K562 (cell line): ENCODE results near the gene SPATS2L. TPM values are rescaled to one million over a fixed set of nuclear protein-coding genes. Genes with fewer than 3 reads are reported as not detected.

Experiments used
- ATAC-seq: fragments of 200-7000 bp; cut with Tn5 transposase; 3 replicates; pipeline ENCODE4 v1.9.1; 2020; ENCODE audit warnings: moderate library complexity
- BruUV-seq: library from RNA; stranded (reverse); fragments of 400-500 nt; replicated peaks from 2 replicates; lab custom pipeline; 2021; lab: Mats Ljungman, UMichigan
- CTCF ChIA-PET: fragments of 300-600 bp; formaldehyde crosslinking; extraction: SDS; loops from one replicate; lab custom pipeline; 2021; ENCODE audit warnings: low intra/inter-chr PET ratio; lab: Yijun Ruan, JAX
- POLR2A ChIA-PET: fragments of 300-600, 350-650 bp; sonication (Branson Sonifier 250); formaldehyde crosslinking; extraction: SDS; loops from one replicate; lab custom pipeline; 2021; ENCODE audit warnings: antibody characterized with exemption, inconsistent platforms; lab: Yijun Ruan, JAX
- DNase-seq, 4 experiments: peaks; one replicate each; pipeline versions ENCODE4 v3.0.0 to v3.0.0-alpha.2; 2011 to 2018; ENCODE audit warnings: low spot score in 3 of 4, mixed read lengths in 3 of 4; ENCODE audit errors: extremely low read depth in 1 of 4
- FAIRE-seq: peaks from 2 replicates; lab custom pipeline; 2011; peaks lifted over from hg19 to GRCh38; lab: Jason Lieb, UNC
- H2AFZ ChIP-seq: 2 replicates; pipeline ENCODE4 v1.6.0; 2011; ENCODE audit warnings: low read depth, low read length, control low read depth, inconsistent platforms
- H3K27ac ChIP-seq: fragments of 200-600 bp; 3 replicates; pipeline ENCODE4 v1.8.0; 2011; ENCODE audit warnings: low read depth, mild to moderate bottlenecking, control low read depth, inconsistent platforms, low read length, moderate library complexity, mixed read lengths; ENCODE audit errors: extremely low read depth
- H3K27me3 ChIP-seq, 2 experiments: fragments of 300-600 bp in 1 of 2; 2 replicates in 1 of 2; 3 replicates in 1 of 2; pipeline versions ENCODE4 v1.6.0 to v1.8.0; 2011; ENCODE audit warnings: inconsistent platforms in 2 of 2, low read length in 2 of 2, mild to moderate bottlenecking in 1 of 2, mixed read lengths in 1 of 2, moderate library complexity in 1 of 2; ENCODE audit not compliant: control insufficient read depth in 2 of 2, insufficient read depth in 2 of 2
- H3K36me3 ChIP-seq: fragments of 300-600 bp; 3 replicates; pipeline ENCODE4 v1.8.0; 2011; ENCODE audit warnings: mild to moderate bottlenecking, low read length, inconsistent platforms; ENCODE audit not compliant: control insufficient read depth, insufficient read depth
- H3K4me1 ChIP-seq, 2 experiments: fragments of 200-600 bp in 1 of 2; replicated peaks in 1 of 2; 2 replicates in 1 of 2; 3 replicates in 1 of 2; pipeline versions ENCODE4 v1.5.1 to v1.8.0; 2011; ENCODE audit warnings: inconsistent platforms in 2 of 2, low read length in 2 of 2, mild to moderate bottlenecking in 1 of 2, mixed read lengths in 1 of 2, moderate library complexity in 1 of 2; ENCODE audit not compliant: control insufficient read depth in 2 of 2, insufficient read depth in 2 of 2
- H3K4me2 ChIP-seq: 2 replicates; pipeline ENCODE4 v1.6.1; 2011; ENCODE audit warnings: low read length, control low read depth, inconsistent platforms, mixed read lengths; ENCODE audit not compliant: insufficient read depth
- H3K4me3 ChIP-seq: fragments of 200-600 bp; sonication (generic), shearing (Covaris generic); 2 replicates; pipeline ENCODE4 v1.5.1; 2016; ENCODE audit warnings: control low read depth, inconsistent platforms
- H3K79me2 ChIP-seq: fragments of 200-600 bp; 3 replicates; pipeline ENCODE4 v1.8.0; 2011; ENCODE audit warnings: low read length, inconsistent platforms; ENCODE audit not compliant: control insufficient read depth, insufficient read depth
- H3K9ac ChIP-seq, 2 experiments: 2 replicates each; pipeline versions ENCODE4 v1.6.0 to v1.6.1; 2011; ENCODE audit warnings: low read depth in 2 of 2, low read length in 2 of 2, control low read depth in 1 of 2, inconsistent platforms in 1 of 2, mild to moderate bottlenecking in 1 of 2, mixed read lengths in 1 of 2; ENCODE audit not compliant: insufficient read depth in 1 of 2
- H3K9me1 ChIP-seq: one replicate; pipeline ENCODE4 v1.6.0; 2011; ENCODE audit warnings: inconsistent platforms, mild to moderate bottlenecking, low read length, moderate library complexity; ENCODE audit not compliant: control insufficient read depth, insufficient read depth
- H3K9me3 ChIP-seq: replicated peaks from 2 replicates; pipeline ENCODE4 v1.5.1; 2011; ENCODE audit warnings: low read depth, low read length, inconsistent platforms; ENCODE audit not compliant: control insufficient read depth, insufficient read depth
- H4K20me1 ChIP-seq: replicated peaks from 2 replicates; pipeline ENCODE4 v1.6.1; 2011; ENCODE audit warnings: low read length, inconsistent platforms, mixed read lengths; ENCODE audit not compliant: control insufficient read depth, insufficient read depth
- EP400 ChIP-seq: fragments of 450-650 bp; IDR thresholded peaks from 2 replicates; pipeline ENCODE4 v1.6.1; 2017; ENCODE audit warnings: antibody characterized with exemption, mild to moderate bottlenecking, moderate library complexity
- ETV1 ChIP-seq: fragments of 450-650 bp; conservative IDR thresholded peaks from 2 replicates; pipeline ENCODE4 v1.6.1; 2016; ENCODE audit warnings: missing genetic modification characterization, control low read depth, low read depth, missing compliant biosample characterization
- PHF8 ChIP-seq: fragments of 200-600 bp; sonication (generic); IDR thresholded peaks from 2 replicates; pipeline ENCODE4 v1.6.1; 2012; ENCODE audit warnings: mixed run types, mild to moderate bottlenecking, inconsistent platforms, low read length, moderate library complexity, borderline replicate concordance
- ZC3H11A ChIP-seq: IDR thresholded peaks from 2 replicates; pipeline ENCODE4 v1.6.1; 2012; ENCODE audit warnings: low read depth, low read length, improper control_type of control experiment
- WGBS: fragments of 100-300 bp; shearing (Covaris generic); methylation state at CpG from one replicate; pipeline ENCODE4 v1.1.6; 2016; ENCODE audit warnings: low coverage, mixed read lengths; ENCODE audit not compliant: insufficient coverage; ENCODE audit errors: missing lambda C conversion rate; 5-methylcytosine and 5-hydroxymethylcytosine counted together
- in situ Hi-C: fragments of 300-500 bp; cut with MboI; formaldehyde crosslinking; loops from 4 replicates; pipeline ENCODE4 v1.15.0; 2018; ENCODE audit warnings: inconsistent platforms, mixed read lengths
- intact Hi-C: fragments of 100-400 bp; cut with micrococcal nuclease; formaldehyde crosslinking; loops from 2 replicates; pipeline ENCODE4 v1.14.2; 2022
- polyA plus RNA-seq, 8 experiments: library from polyadenylated mRNA; depleted of rRNA in 4 of 8; stranded (reverse) in 5 of 8; unstranded in 3 of 8; fragments of >200 nt; fragmentation: Nextera tagmentation in 2 of 8; fragmentation: Illumina TruSeq in 1 of 8; extraction: Ambion mirVana in 2 of 8; extraction: Trizol in 1 of 8; gene quantifications; 2 replicates each; pipeline versions ENCODE4 v1.2.1 to v1.2.3, GENCODE V29; 2011 to 2014; ENCODE audit warnings: inconsistent platforms in 1 of 8, missing spikeins in 1 of 8
- total RNA-seq, 7 experiments: library from RNA; depleted of rRNA in 6 of 7; stranded (reverse); fragments of >200 nt in 6 of 7; fragmentation: Illumina TruSeq in 2 of 7; extraction: Trizol in 2 of 7; gene quantifications; 2 replicates each; pipeline versions ENCODE4 v1.2.1 to v1.2.3, GENCODE V29; 2011 to 2021; ENCODE audit warnings: low replicate concordance in 1 of 7
- TF ChIP-seq, protein P1 (sequence below): fragments of 450-650 bp; conservative IDR thresholded peaks from 2 replicates; pipeline ENCODE4 v1.6.1; 2016; ENCODE audit warnings: missing genetic modification characterization, low read depth, mild to moderate bottlenecking, control low read depth, missing compliant biosample characterization

Gene SPATS2L
- total and polyA plus RNA-seq, 9 of the 15 experiments (the other 6 are each of a cell fraction or from before 2014, with no cell fraction given), result 11.3 to 41.5 (median 24.9) TPM

DNA sequence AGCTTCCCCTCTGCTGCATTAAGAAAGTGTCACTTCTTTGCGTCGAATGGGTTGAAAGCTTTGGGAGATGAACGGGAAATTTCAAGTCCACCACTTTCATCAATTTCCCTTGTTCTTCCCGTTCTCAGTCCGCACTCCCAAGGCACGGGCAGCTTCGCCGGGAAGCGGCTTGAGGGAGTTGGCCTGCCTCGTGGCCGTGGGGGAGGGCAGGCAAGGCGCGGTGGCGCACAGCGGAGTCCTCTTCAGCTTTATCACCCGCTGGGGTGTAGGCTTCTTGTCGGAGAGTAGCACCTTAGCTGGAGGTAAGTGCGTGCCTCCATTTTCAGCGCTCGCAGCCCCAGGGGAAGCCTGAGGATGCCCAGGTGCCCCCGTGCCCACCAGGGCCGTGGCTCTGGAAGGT, 183.5 kb downstream of the SPATS2L start:
- no peak for TF ChIP-seq EP400
- no peak for TF ChIP-seq PHF8
- TF ChIP-seq, protein P1, sequence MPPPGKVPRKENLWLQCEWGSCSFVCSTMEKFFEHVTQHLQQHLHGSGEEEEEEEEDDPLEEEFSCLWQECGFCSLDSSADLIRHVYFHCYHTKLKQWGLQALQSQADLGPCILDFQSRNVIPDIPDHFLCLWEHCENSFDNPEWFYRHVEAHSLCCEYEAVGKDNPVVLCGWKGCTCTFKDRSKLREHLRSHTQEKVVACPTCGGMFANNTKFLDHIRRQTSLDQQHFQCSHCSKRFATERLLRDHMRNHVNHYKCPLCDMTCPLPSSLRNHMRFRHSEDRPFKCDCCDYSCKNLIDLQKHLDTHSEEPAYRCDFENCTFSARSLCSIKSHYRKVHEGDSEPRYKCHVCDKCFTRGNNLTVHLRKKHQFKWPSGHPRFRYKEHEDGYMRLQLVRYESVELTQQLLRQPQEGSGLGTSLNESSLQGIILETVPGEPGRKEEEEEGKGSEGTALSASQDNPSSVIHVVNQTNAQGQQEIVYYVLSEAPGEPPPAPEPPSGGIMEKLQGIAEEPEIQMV (tag), result no peak
- no peak for TF ChIP-seq ZC3H11A
- TF ChIP-seq, all 486 proteins: peak for 0
- no peak for ATAC-seq

DNA sequence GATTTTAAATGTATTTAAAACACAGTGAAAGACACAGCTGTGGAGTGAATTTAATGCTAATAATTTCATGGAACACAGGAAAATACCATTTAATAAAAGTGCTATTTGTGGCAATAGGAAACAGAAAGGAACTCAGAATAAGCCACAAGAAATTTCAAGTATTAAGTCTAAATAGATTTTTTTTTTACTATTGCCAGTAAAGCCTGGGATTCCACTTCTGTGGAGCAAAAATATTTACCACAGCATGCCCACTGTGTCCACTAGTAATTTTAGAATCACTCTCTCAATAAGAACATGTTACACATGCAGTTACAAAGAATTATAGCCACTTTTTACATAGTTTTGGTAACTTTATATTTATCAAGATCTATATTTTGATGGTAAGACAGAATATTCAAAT, 186.2 kb downstream of the SPATS2L start:
- no peak for FAIRE-seq

More for the DNA sequence above, 183.5 kb downstream of the SPATS2L start:
- no peak overlapping the region for H3K9ac ChIP-seq
- H3K9me3 ChIP-seq, result peaks cover 2% of the 10 kb centered on the region; the same call in 1 of the 2 replicates
- FAIRE-seq, result no peak
- no peak overlapping the region for H3K4me3 ChIP-seq
- H2AFZ ChIP-seq, result no peak overlapping the region
- no peak overlapping the region for H3K4me2 ChIP-seq
- no peaks in the 10 kb centered on the region for H3K9me1 ChIP-seq
- H3K27me3 ChIP-seq, result no peaks in the 10 kb centered on the region
- intact Hi-C loops, result no loop called here
- H3K36me3 ChIP-seq, result peaks cover 4% of the 10 kb centered on the region; the same call in 2 of the 3 replicates
- no peak overlapping the region for H3K27ac ChIP-seq
- WGBS, result 89% methylated on average over 12 of the region's 22 CpGs
- no peaks in the 10 kb centered on the region for H4K20me1 ChIP-seq
- DNase-seq, result no peak
- BruUV-seq, result no TSS peak
- POLR2A ChIA-PET, result no interaction called here
- in situ Hi-C loops, result no loop called here
- H3K79me2 ChIP-seq, result no peaks in the 10 kb centered on the region
- H3K4me1 ChIP-seq, result peaks cover 0 to 5% of the 10 kb centered on the region in 2 experiments; a peak in 3 of 5 replicates
- CTCF ChIA-PET, result no interaction called here

More for the DNA sequence above, 186.2 kb downstream of the SPATS2L start:
- H3K36me3 ChIP-seq, result peaks cover 4% of the 10 kb centered on the region; the same call in 2 of the 3 replicates
- H3K4me1 ChIP-seq, result no peaks in the 10 kb centered on the region; a peak in 3 of 5 replicates
- H3K9me1 ChIP-seq, result no peaks in the 10 kb centered on the region
- H3K27ac ChIP-seq, result no peak overlapping the region
- DNase-seq, result no peak
- ChIA-PET POLR2A (no interaction called here), CTCF (no interaction called here)
- in situ Hi-C loops, result no loop called here
- no peak overlapping the region for H3K4me2 ChIP-seq
- H4K20me1 ChIP-seq, result no peaks in the 10 kb centered on the region
- peaks cover 2% of the 10 kb centered on the region; the same call in 1 of the 2 replicates for H3K9me3 ChIP-seq
- H2AFZ ChIP-seq, result no peak overlapping the region
- no peak overlapping the region for H3K4me3 ChIP-seq
- H3K9ac ChIP-seq, result no peak overlapping the region
- no peak for TF ChIP-seq ETV1 (tag)
- ATAC-seq, result no peak
- H3K27me3 ChIP-seq, result no peaks in the 10 kb centered on the region
- H3K79me2 ChIP-seq, result no peaks in the 10 kb centered on the region
- intact Hi-C loops, result no loop called here
- BruUV-seq, result no TSS peak
